OCI-LY1 (cell line): ENCODE data around the gene EYS.
A peak's percentile ranks its signal among the peaks of the same experiment; 100 is the strongest.

Experiments
- H2AFZ ChIP-seq: fragments of 200-600 bp; sonication (generic), shearing (Covaris generic); 2 replicates; pipeline ENCODE4 v1.6.0; 2014; ENCODE audit warnings: antibody characterized with exemption, mild to moderate bottlenecking, low read length
- H3F3A ChIP-seq: fragments of 200-600 bp; sonication (generic), shearing (Covaris generic); 2 replicates; pipeline ENCODE4 v1.6.0; 2014; ENCODE audit warnings: mild to moderate bottlenecking, antibody characterized with exemption, low read length, moderate library complexity; ENCODE audit not compliant: insufficient read depth
- H3K27ac ChIP-seq: fragments of 200-600 bp; sonication (generic); 2 replicates; pipeline ENCODE4 v1.5.1; 2014; ENCODE audit warnings: low read length, mixed run types, mild to moderate bottlenecking, low read depth; ENCODE audit not compliant: poor library complexity, severe bottlenecking
- H3K27me3 ChIP-seq: fragments of 200-600 bp; sonication (generic); 2 replicates; pipeline ENCODE4 v1.6.0; 2014; ENCODE audit warnings: antibody characterized with exemption, mild to moderate bottlenecking, low read length, moderate library complexity; ENCODE audit not compliant: insufficient read depth
- H3K36me3 ChIP-seq: fragments of 200-600 bp; sonication (generic); 2 replicates; pipeline ENCODE4 v1.6.1; 2014; ENCODE audit warnings: mild to moderate bottlenecking, antibody characterized with exemption, low read length, moderate library complexity, mixed read lengths; ENCODE audit not compliant: insufficient read depth
- H3K4me1 ChIP-seq: fragments of 200-600 bp; sonication (generic); 2 replicates; pipeline ENCODE4 v1.5.1; 2014; ENCODE audit warnings: mild to moderate bottlenecking, low read length, moderate library complexity; ENCODE audit not compliant: insufficient read depth, severe bottlenecking
- H3K4me2 ChIP-seq: fragments of 200-600 bp; sonication (generic), shearing (Covaris generic); 2 replicates; pipeline ENCODE4 v1.6.1; 2014; ENCODE audit warnings: low read length
- H3K4me3 ChIP-seq: fragments of 200-600 bp; sonication (generic); 2 replicates; pipeline ENCODE4 v1.5.1; 2014; ENCODE audit warnings: low read length, low read depth, mild to moderate bottlenecking, mixed read lengths; ENCODE audit not compliant: poor library complexity, severe bottlenecking
- H3K79me2 ChIP-seq: fragments of 200-600 bp; shearing (Covaris generic); 2 replicates; pipeline ENCODE4 v1.6.1; 2016; ENCODE audit warnings: mixed run types, low read length, mixed read lengths; ENCODE audit not compliant: insufficient read depth
- H3K9ac ChIP-seq: fragments of 200-600 bp; sonication (generic), shearing (Covaris generic); 2 replicates; pipeline ENCODE4 v1.6.1; 2014; ENCODE audit warnings: mild to moderate bottlenecking, low read length, mixed read lengths
- H3K9me2 ChIP-seq: fragments of 200-600 bp; sonication (generic), shearing (Covaris generic); 2 replicates; pipeline ENCODE4 v1.6.1; 2014; ENCODE audit warnings: low read depth, mild to moderate bottlenecking, low read length, mixed read lengths
- H3K9me3 ChIP-seq: fragments of 200-600 bp; shearing (Covaris generic); 2 replicates; pipeline ENCODE4 v1.6.1; 2014; ENCODE audit warnings: low read length, mixed read lengths
- H4K20me1 ChIP-seq: fragments of 200-600 bp; sonication (generic), shearing (Covaris generic); 2 replicates; pipeline ENCODE4 v1.6.0; 2016; ENCODE audit warnings: mild to moderate bottlenecking, low read length; ENCODE audit not compliant: insufficient read depth
- EZH2 ChIP-seq: fragments of 200-600 bp; sonication (generic), shearing (Covaris generic); IDR thresholded peaks from 2 replicates; pipeline ENCODE4 v1.8.0; 2017; ENCODE audit warnings: borderline replicate concordance, mixed run types, mild to moderate bottlenecking, antibody characterized with exemption, low read length, moderate library complexity, mixed read lengths
- TF ChIP-seq, protein P1 (sequence below): fragments of 200-600 bp; sonication (generic), shearing (Covaris generic); IDR thresholded peaks from 2 replicates; pipeline ENCODE4 v1.5.1; 2017; ENCODE audit warnings: mild to moderate bottlenecking, antibody characterized with exemption, low read length, moderate library complexity, mixed read lengths

The EYS gene

DNA sequence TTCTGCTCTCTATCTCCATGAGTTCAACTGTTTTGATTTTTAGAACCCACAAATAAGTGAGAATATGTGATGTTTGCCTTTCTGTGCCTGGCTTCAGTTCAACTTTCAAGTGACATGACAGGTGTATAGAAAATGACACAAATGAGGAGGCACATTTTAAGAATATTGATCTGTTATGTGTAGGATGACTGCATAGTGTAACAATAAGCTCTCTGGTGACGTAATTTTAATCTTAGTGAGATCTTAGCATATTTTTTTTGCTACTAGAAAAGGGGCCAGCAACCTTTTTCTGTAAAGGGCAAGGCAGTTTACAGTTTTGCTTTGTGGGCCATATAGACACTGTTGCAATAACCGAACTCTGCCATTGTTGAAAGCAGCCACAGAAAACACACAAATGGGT lies 1941.2 kb downstream of the EYS start:
- Histone ChIP-seq H3K4me1 (no peaks in the 10 kb centered on the region), H3K79me2 (no peaks in the 10 kb centered on the region), H3K4me3 (no peak overlapping the region), H3K9me3 (no peaks in the 10 kb centered on the region), H3K27me3 (no peaks in the 10 kb centered on the region), H3K4me2 (no peak overlapping the region), H3K27ac (no peak overlapping the region), H3K9ac (no peak overlapping the region), H3K36me3 (no peaks in the 10 kb centered on the region), H2AFZ (no peak overlapping the region), H3K9me2 (no peaks in the 10 kb centered on the region), H3F3A (no peaks in the 10 kb centered on the region), H4K20me1 (no peaks in the 10 kb centered on the region)
- no peak for TF ChIP-seq EZH2
- TF ChIP-seq, protein P1, sequence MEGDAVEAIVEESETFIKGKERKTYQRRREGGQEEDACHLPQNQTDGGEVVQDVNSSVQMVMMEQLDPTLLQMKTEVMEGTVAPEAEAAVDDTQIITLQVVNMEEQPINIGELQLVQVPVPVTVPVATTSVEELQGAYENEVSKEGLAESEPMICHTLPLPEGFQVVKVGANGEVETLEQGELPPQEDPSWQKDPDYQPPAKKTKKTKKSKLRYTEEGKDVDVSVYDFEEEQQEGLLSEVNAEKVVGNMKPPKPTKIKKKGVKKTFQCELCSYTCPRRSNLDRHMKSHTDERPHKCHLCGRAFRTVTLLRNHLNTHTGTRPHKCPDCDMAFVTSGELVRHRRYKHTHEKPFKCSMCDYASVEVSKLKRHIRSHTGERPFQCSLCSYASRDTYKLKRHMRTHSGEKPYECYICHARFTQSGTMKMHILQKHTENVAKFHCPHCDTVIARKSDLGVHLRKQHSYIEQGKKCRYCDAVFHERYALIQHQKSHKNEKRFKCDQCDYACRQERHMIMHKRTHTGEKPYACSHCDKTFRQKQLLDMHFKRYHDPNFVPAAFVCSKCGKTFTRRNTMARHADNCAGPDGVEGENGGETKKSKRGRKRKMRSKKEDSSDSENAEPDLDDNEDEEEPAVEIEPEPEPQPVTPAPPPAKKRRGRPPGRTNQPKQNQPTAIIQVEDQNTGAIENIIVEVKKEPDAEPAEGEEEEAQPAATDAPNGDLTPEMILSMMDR, result no peak

DNA sequence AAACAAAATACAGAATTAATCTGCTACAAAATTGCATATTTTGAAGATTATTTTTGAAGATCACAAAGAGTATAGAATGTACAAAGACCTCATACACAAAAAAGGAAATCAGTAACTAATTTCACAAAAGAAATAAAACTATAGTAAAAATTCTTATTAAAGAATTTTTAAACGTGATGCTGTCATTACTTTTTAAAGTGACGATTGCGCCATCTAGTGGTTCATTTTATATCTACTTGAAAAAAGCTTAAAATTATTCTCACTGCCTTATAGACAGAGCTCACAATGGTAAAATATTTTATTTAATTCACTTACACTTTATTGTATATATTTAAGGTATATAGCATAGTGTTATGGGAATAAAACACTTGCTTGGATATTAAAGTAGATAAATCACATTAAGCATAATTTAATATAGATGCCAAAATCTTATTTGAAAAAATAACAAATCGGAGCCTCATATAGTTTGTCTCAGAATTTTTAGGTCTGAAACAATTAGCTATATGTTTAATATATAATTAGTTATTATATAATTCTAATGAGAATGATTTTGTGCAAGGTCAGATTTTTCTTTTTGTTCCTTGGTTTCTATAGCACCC lies 1942.6 kb downstream of the EYS start:
- Histone ChIP-seq H4K20me1 (no peaks in the 10 kb centered on the region), H3K36me3 (no peaks in the 10 kb centered on the region), H3K4me1 (no peaks in the 10 kb centered on the region), H3K27me3 (no peaks in the 10 kb centered on the region), H3K79me2 (no peaks in the 10 kb centered on the region), H3K9me2 (no peaks in the 10 kb centered on the region), H3F3A (no peaks in the 10 kb centered on the region), H3K4me3 (no peak overlapping the region), H3K9ac (no peak overlapping the region), H3K9me3 (no peaks in the 10 kb centered on the region), H3K27ac (no peak overlapping the region), H2AFZ (no peak overlapping the region), H3K4me2 (no peak overlapping the region)
- TF ChIP-seq, protein P1, result peak; percentile 28; the same call in 1 of the 2 replicates
- no peak for TF ChIP-seq EZH2

DNA sequence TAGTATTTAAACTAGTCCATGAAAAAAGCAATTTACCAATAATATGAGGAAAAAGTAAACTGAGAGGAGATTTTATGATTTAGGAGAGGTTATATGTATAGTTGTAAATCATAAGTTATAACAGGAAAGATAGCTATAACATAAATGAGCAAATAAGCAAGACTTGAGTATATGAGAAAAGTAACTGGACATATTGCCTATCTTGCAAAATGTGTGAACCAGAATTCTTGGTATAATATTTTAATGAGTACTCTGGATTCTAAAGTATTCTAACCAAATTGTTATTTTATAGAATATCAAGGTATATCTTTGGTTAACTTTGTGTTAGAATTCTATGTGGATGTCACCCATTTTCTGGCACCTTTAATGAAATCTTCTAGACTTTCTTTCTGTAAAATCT lies 1946.8 kb downstream of the EYS start:
- Histone ChIP-seq H3F3A (no peaks in the 10 kb centered on the region), H3K4me3 (no peak overlapping the region), H4K20me1 (no peaks in the 10 kb centered on the region), H3K4me1 (no peaks in the 10 kb centered on the region), H3K4me2 (no peak overlapping the region), H3K9me2 (no peaks in the 10 kb centered on the region), H2AFZ (no peak overlapping the region), H3K9ac (no peak overlapping the region), H3K36me3 (no peaks in the 10 kb centered on the region), H3K79me2 (no peaks in the 10 kb centered on the region), H3K27ac (no peak overlapping the region), H3K9me3 (no peaks in the 10 kb centered on the region), H3K27me3 (no peaks in the 10 kb centered on the region)
- TF ChIP-seq EZH2, result no peak
- TF ChIP-seq, protein P1, result no peak
